A549 (cell line): ENCODE results near the gene SORCS2. TPM values are rescaled to one million over a fixed set of nuclear protein-coding genes. Genes with fewer than 3 reads are reported as not detected.

Source experiments
- ATAC-seq, 2 experiments: fragments of 200-7000 bp in 1 of 2; fragments of >200 bp in 1 of 2; cut with Nextera tagmentation in 1 of 2; cut with Tn5 transposase in 1 of 2; 3 replicates each; pipeline versions ENCODE4 v1.8.0 to v1.9.1; 2018 to 2020; ENCODE audit warnings: mild to moderate bottlenecking in 1 of 2, moderate library complexity in 1 of 2
- CTCF ChIA-PET: fragments of 300-600 bp; sonication (Branson Sonifier 250); formaldehyde crosslinking; extraction: SDS; loops from one replicate; lab custom pipeline; 2021; ENCODE audit warnings: antibody characterized with exemption, inconsistent platforms; lab: Yijun Ruan, JAX
- POLR2A ChIA-PET: fragments of 350-600 bp; formaldehyde crosslinking; extraction: SDS; loops from one replicate; lab custom pipeline; 2021; ENCODE audit warnings: antibody characterized with exemption, inconsistent platforms; lab: Yijun Ruan, JAX
- DNase-seq, 2 experiments: peaks; one replicate each; pipeline versions ENCODE4 v3.0.0 to v3.0.0-alpha.2; 2011 to 2016; ENCODE audit warnings: low read depth in 1 of 2, low spot score in 1 of 2
- FAIRE-seq: peaks from 2 replicates; lab custom pipeline; 2011; peaks lifted over from hg19 to GRCh38; lab: Jason Lieb, UNC
- H3K27ac ChIP-seq, 2 experiments: fragments of >200 bp; sonication (Bioruptor Twin); formaldehyde crosslinking; 3 replicates each; pipeline ENCODE4 v1.5.1; 2016 to 2017
- H3K4me1 ChIP-seq: fragments of >200 bp; sonication (Bioruptor Twin); formaldehyde crosslinking; 3 replicates; pipeline ENCODE4 v1.6.1; 2016
- H3K4me2 ChIP-seq: fragments of >200 bp; sonication (Bioruptor Twin); formaldehyde crosslinking; 3 replicates; pipeline ENCODE4 v1.6.1; 2016
- H3K4me3 ChIP-seq: fragments of >200 bp; sonication (Bioruptor Twin); formaldehyde crosslinking; 3 replicates; pipeline ENCODE4 v1.5.1; 2016
- H3K9me3 ChIP-seq: fragments of >200 bp; sonication (Bioruptor Twin); formaldehyde crosslinking; 3 replicates; pipeline ENCODE4 v1.6.1; 2016
- BCL3 ChIP-seq: fragments of >200 bp; sonication (Bioruptor Twin); formaldehyde crosslinking; IDR thresholded peaks from 3 replicates; pipeline ENCODE4 v1.6.1; 2016
- BHLHE40 ChIP-seq: IDR thresholded peaks from 2 replicates; pipeline ENCODE4 v1.6.1; 2012; ENCODE audit warnings: low read depth, low read length, inconsistent platforms
- CHD2 ChIP-seq: fragments of 150-350 bp; IDR thresholded peaks from 2 replicates; pipeline ENCODE4 v1.6.1; 2014; ENCODE audit warnings: low read length; ENCODE audit not compliant: partially characterized antibody
- CTCF ChIP-seq: fragments of >200 bp; sonication (Bioruptor Twin); formaldehyde crosslinking; IDR thresholded peaks from 3 replicates; pipeline ENCODE4 v1.5.1; 2016
- E2F6 ChIP-seq: IDR thresholded peaks from 2 replicates; pipeline ENCODE4 v1.6.1; 2012; ENCODE audit warnings: low read depth, borderline replicate concordance
- EHF ChIP-seq: fragments of 250-450 bp; sonication (Bioruptor Pico); IDR thresholded peaks from 2 replicates; pipeline ENCODE4 v1.5.0; 2020; ENCODE audit warnings: mild to moderate bottlenecking
- ELK1 ChIP-seq: fragments of 150-350 bp; IDR thresholded peaks from 2 replicates; pipeline ENCODE4 v1.6.1; 2014; ENCODE audit warnings: low read depth, mild to moderate bottlenecking, low read length
- EP300 ChIP-seq, 2 experiments: fragments of >200 bp; sonication (Bioruptor Twin); formaldehyde crosslinking; IDR thresholded peaks; 2 replicates in 1 of 2; 3 replicates in 1 of 2; pipeline ENCODE4 v1.6.1; 2016 to 2017
- ESRRA ChIP-seq: fragments of 150-350 bp; IDR thresholded peaks from 2 replicates; pipeline ENCODE4 v1.6.1; 2014; ENCODE audit warnings: mild to moderate bottlenecking, low read length, borderline replicate concordance
- FOXS1 ChIP-seq: fragments of 250-450 bp; sonication (Bioruptor Pico); IDR thresholded peaks from 2 replicates; pipeline ENCODE4 v1.5.0; 2020; ENCODE audit warnings: mild to moderate bottlenecking, moderate library complexity
- HDAC2 ChIP-seq: fragments of 200-600 bp; sonication (generic); IDR thresholded peaks from 2 replicates; pipeline ENCODE4 v1.6.1; 2016
- HES2 ChIP-seq: fragments of >200 bp; sonication (Bioruptor Twin); formaldehyde crosslinking; IDR thresholded peaks from 2 replicates; pipeline ENCODE4 v1.6.1; 2016
- HMGXB4 ChIP-seq: fragments of 250-450 bp; sonication (Bioruptor Pico); IDR thresholded peaks from 2 replicates; pipeline ENCODE4 v1.5.0; 2021; ENCODE audit warnings: mild to moderate bottlenecking, moderate library complexity, borderline replicate concordance
- HOXB13 ChIP-seq: fragments of 250-450 bp; sonication (Bioruptor Pico); IDR thresholded peaks from 2 replicates; pipeline ENCODE4 v1.5.0; 2020; ENCODE audit warnings: low read depth, mild to moderate bottlenecking, moderate library complexity
- HOXB5 ChIP-seq: fragments of 250-450 bp; sonication (Bioruptor Pico); IDR thresholded peaks from 2 replicates; pipeline ENCODE4 v1.5.0; 2020; ENCODE audit warnings: mild to moderate bottlenecking, moderate library complexity
- JUN ChIP-seq, 2 experiments: fragments of >200 bp; sonication (Bioruptor Twin); formaldehyde crosslinking; IDR thresholded peaks; 2 replicates in 1 of 2; 3 replicates in 1 of 2; pipeline ENCODE4 v1.6.1; 2016 to 2017
- KDM5A ChIP-seq: fragments of 200-600 bp; sonication (generic); IDR thresholded peaks from 2 replicates; pipeline ENCODE4 v1.6.1; 2016; ENCODE audit warnings: antibody characterized with exemption, mild to moderate bottlenecking
- MAFK ChIP-seq: fragments of 450-650 bp; IDR thresholded peaks from 2 replicates; pipeline ENCODE4 v1.6.1; 2014; ENCODE audit not compliant: partially characterized antibody
- MAX ChIP-seq: IDR thresholded peaks from 2 replicates; pipeline ENCODE4 v1.6.1; 2012
- NPAS2 ChIP-seq: fragments of 250-450 bp; sonication (Bioruptor Pico); IDR thresholded peaks from 2 replicates; pipeline ENCODE4 v1.8.0; 2022; ENCODE audit warnings: mild to moderate bottlenecking, moderate library complexity, borderline replicate concordance
- POLR2A ChIP-seq: IDR thresholded peaks from 2 replicates; pipeline ENCODE4 v1.6.1; 2012; ENCODE audit warnings: mild to moderate bottlenecking, low read length
- POLR2AphosphoS2 ChIP-seq: conservative IDR thresholded peaks from 2 replicates; pipeline ENCODE4 v1.6.1; 2012; ENCODE audit warnings: low read length, improper control_type of control experiment, inconsistent platforms
- RAD21 ChIP-seq, 2 experiments: fragments of >200 bp in 1 of 2; sonication (Bioruptor Twin) in 1 of 2; formaldehyde crosslinking in 1 of 2; IDR thresholded peaks in 1 of 2; conservative IDR thresholded peaks in 1 of 2; 2 replicates in 1 of 2; 3 replicates in 1 of 2; pipeline ENCODE4 v1.6.1; 2012 to 2018; ENCODE audit warnings: inconsistent platforms in 1 of 2
- RCOR1 ChIP-seq: fragments of 150-350 bp; IDR thresholded peaks from 2 replicates; pipeline ENCODE4 v1.6.1; 2014; ENCODE audit warnings: antibody characterized with exemption, low read length, low read depth
- RFX5 ChIP-seq: fragments of 450-650 bp; IDR thresholded peaks from 2 replicates; pipeline ENCODE4 v1.7.1; 2014; ENCODE audit warnings: antibody characterized with exemption, mild to moderate bottlenecking, moderate library complexity
- SMC3 ChIP-seq: fragments of >200 bp; sonication (Bioruptor Twin); formaldehyde crosslinking; IDR thresholded peaks from 3 replicates; pipeline ENCODE4 v1.6.1; 2018; ENCODE audit warnings: inconsistent platforms
- TFCP2L1 ChIP-seq: fragments of 250-450 bp; sonication (Bioruptor Pico); IDR thresholded peaks from 2 replicates; pipeline ENCODE4 v1.5.0; 2021; ENCODE audit warnings: mild to moderate bottlenecking
- ZNF302 ChIP-seq: fragments of 250-450 bp; sonication (Bioruptor Pico); IDR thresholded peaks from 2 replicates; pipeline ENCODE4 v1.9.0; 2021; ENCODE audit warnings: inconsistent platforms, mild to moderate bottlenecking, moderate library complexity
- WGBS: methylation state at CpG from one replicate; pipeline ENCODE4 v1.1.6; 2017; ENCODE audit errors: missing lambda C conversion rate; 5-methylcytosine and 5-hydroxymethylcytosine counted together
- polyA plus RNA-seq, 4 experiments: library from polyadenylated mRNA; depleted of rRNA in 3 of 4; stranded (reverse); fragments of >200 nt; fragmentation: RNase III in 1 of 4; extraction: RNeasy Plus Mini Kit Qiagen cat#74134 plus additional on column Dnase treatment in 1 of 4; gene quantifications; 2 replicates in 3 of 4; 3 replicates in 1 of 4; pipeline ENCODE4 v1.2.3, GENCODE V29; 2011 to 2017

SORCS2 gene
- polyA plus RNA-seq, 2 of the 4 experiments (the other 2 are of a cell fraction): 1.4 to 4.6 TPM

GRCh38 chr4:7432531-7433375 is 240.4 kb downstream of the SORCS2 start:
- TF ChIP-seq JUN (IDR thresholded peaks at IDR 0.05): no peak
- TF ChIP-seq NPAS2: no peak
- TF ChIP-seq HOXB5: no peak
- TF ChIP-seq HDAC2: no peak
- TF ChIP-seq MAX: no peak
- no peak for TF ChIP-seq FOXS1 (CRISPR knock-in tag)
- TF ChIP-seq E2F6: no peak
- TF ChIP-seq HES2: no peak
- TF ChIP-seq EHF (CRISPR knock-in tag): no peak
- no peak for TF ChIP-seq ELK1
- TF ChIP-seq CHD2: no peak
- TF ChIP-seq POLR2A: no peak
- TF ChIP-seq RFX5: no peak
- no peak for TF ChIP-seq HOXB13 (CRISPR knock-in tag)
- TF ChIP-seq RCOR1: no peak
- TF ChIP-seq POLR2AphosphoS2: no peak
- TF ChIP-seq BHLHE40: no peak
- no peak for TF ChIP-seq ZNF302
- no peak for TF ChIP-seq KDM5A
- TF ChIP-seq TFCP2L1 (CRISPR knock-in tag): no peak
- ATAC-seq (no peak), FAIRE-seq (no peak), DNase-seq (no peak)
- no peak overlapping the region for H3K27ac ChIP-seq
- no peak overlapping the region for H3K4me2 ChIP-seq
- peaks cover 32% of the 10 kb centered on the region for H3K4me1 ChIP-seq
- CTCF ChIA-PET: interaction anchor here (0.7 to 1.1 kb wide), 2 partner anchors 35 to 49 kb away, joined by 3 read pairs; no protein-coding TSS in a partner anchor
- no peaks in the 10 kb centered on the region for H3K9me3 ChIP-seq
- H3K4me3 ChIP-seq: no peak overlapping the region
- 75% methylated on average over 19 of the region's 23 CpGs for WGBS
- POLR2A ChIA-PET: no interaction called here

GRCh38 chr4:7433376-7434140 is 241.2 kb downstream of the SORCS2 start:
- 75% methylated on average over 4 of the region's 28 CpGs for WGBS
- Histone ChIP-seq H3K27ac (no peak overlapping the region), H3K9me3 (no peaks in the 10 kb centered on the region), H3K4me3 (no peak overlapping the region), H3K4me2 (no peak overlapping the region), H3K4me1 (peaks cover 32% of the 10 kb centered on the region)
- DNase-seq (no peak), FAIRE-seq (no peak), ATAC-seq (no peak)
- POLR2A ChIA-PET: no interaction called here
- CTCF ChIA-PET: interaction anchor here (0.7 kb wide), 1 partner anchor 49 kb away, joined by 3 read pairs; no protein-coding TSS in a partner anchor
- TF ChIP-seq RAD21 (conservative IDR thresholded peaks at IDR 0.05 in 1 of 2, IDR thresholded peaks at IDR 0.05 in 1 of 2) (no peak), E2F6 (no peak), ZNF302 (no peak), BCL3 (no peak), HOXB5 (no peak), CTCF (no peak), HMGXB4 (no peak), EP300 (IDR thresholded peaks at IDR 0.05) (no peak), MAFK (no peak), ESRRA (no peak), EHF (CRISPR knock-in tag) (no peak), SMC3 (no peak)
